HCT116 (cell line): Measurements from ENCODE around the gene EFCAB12. TPM values are rescaled to one million over a fixed set of nuclear protein-coding genes. Genes with fewer than 3 reads are reported as not detected.

ENCODE experiments used
- ATAC-seq: fragments of 200-7000 bp; cut with Tn5 transposase; 2 replicates; pipeline ENCODE4 v1.9.1; 2020; ENCODE audit warnings: mild to moderate bottlenecking, moderate library complexity
- BruUV-seq: library from RNA; stranded (reverse); fragments of 400-500 nt; replicated peaks from 2 replicates; lab custom pipeline; 2021; lab: Mats Ljungman, UMichigan
- CTCF ChIA-PET: fragments of 300-600 bp; sonication (Branson Sonifier 250); formaldehyde crosslinking; loops from one replicate; lab custom pipeline; 2021; ENCODE audit warnings: antibody characterized with exemption; lab: Charles Lee
- POLR2A ChIA-PET: fragments of 300-600, 350-600 bp; sonication (Branson Sonifier 250); formaldehyde crosslinking; loops from one replicate; lab custom pipeline; 2021; ENCODE audit warnings: antibody characterized with exemption; lab: Charles Lee
- RAD21 ChIA-PET, 2 experiments: fragments of 300-600 bp; sonication (Branson Sonifier 250); formaldehyde crosslinking; loops; one replicate each; lab custom pipeline; 2023; ENCODE audit warnings: low total read pairs in 2 of 2; ENCODE audit not compliant: uncharacterized antibody in 2 of 2, unreplicated experiment in 2 of 2, low non-redundant PET in 1 of 2; lab: Charles Lee
- DNase-seq: peaks from one replicate; pipeline ENCODE4 v3.0.0-alpha.2; 2010; ENCODE audit warnings: low read depth, low spot score
- H2AFZ ChIP-seq: fragments of 200-600 bp; shearing (Covaris generic), sonication (generic); 2 replicates; pipeline ENCODE4 v1.6.1; 2017; ENCODE audit warnings: low read depth, mixed run types, mixed read lengths, antibody characterized with exemption, low read length; ENCODE audit not compliant: poor library complexity, severe bottlenecking
- H3K27ac ChIP-seq: 2 replicates; pipeline ENCODE4 v1.5.1; 2012; ENCODE audit warnings: low read depth, low read length
- H3K27me3 ChIP-seq: fragments of 200-600 bp; sonication (generic); 2 replicates; pipeline ENCODE4 v1.6.1; 2016; ENCODE audit warnings: mixed run types, low read length, mixed read lengths; ENCODE audit not compliant: insufficient read depth
- H3K36me3 ChIP-seq, 2 experiments: fragments of 200-500 bp in 1 of 2; fragments of 200-600 bp in 1 of 2; sonication (Bioruptor generic) in 1 of 2; sonication (generic) in 1 of 2; 2 replicates each; pipeline versions ENCODE4 v1.5.1 to v1.6.1; 2014 to 2016; ENCODE audit warnings: low read length in 2 of 2, inconsistent platforms in 1 of 2, mixed read lengths in 1 of 2, mixed run types in 1 of 2; ENCODE audit not compliant: insufficient read depth in 2 of 2, control insufficient read depth in 1 of 2
- H3K4me1 ChIP-seq, 2 experiments: fragments of 200-600 bp in 1 of 2; sonication (generic) in 1 of 2; 2 replicates each; pipeline versions ENCODE4 v1.5.1 to v1.6.1; 2012 to 2017; ENCODE audit warnings: low read length in 2 of 2, inconsistent platforms in 1 of 2, mild to moderate bottlenecking in 1 of 2, mixed read lengths in 1 of 2, mixed run types in 1 of 2, moderate library complexity in 1 of 2; ENCODE audit not compliant: insufficient read depth in 2 of 2, control insufficient read depth in 1 of 2
- H3K4me2 ChIP-seq: fragments of 200-600 bp; sonication (generic); 2 replicates; pipeline ENCODE4 v1.6.1; 2017; ENCODE audit warnings: mixed run types, low read length, mixed read lengths
- H3K4me3 ChIP-seq, 2 experiments: fragments of 200-600 bp in 1 of 2; sonication (generic) in 1 of 2; replicated peaks in 1 of 2; 2 replicates each; pipeline ENCODE4 v1.5.1; 2011 to 2016; ENCODE audit warnings: low read length in 2 of 2, control low read depth in 1 of 2, low read depth in 1 of 2, mild to moderate bottlenecking in 1 of 2, mixed read lengths in 1 of 2, mixed run types in 1 of 2
- H3K79me2 ChIP-seq: fragments of 200-600 bp; sonication (generic); 2 replicates; pipeline ENCODE4 v1.6.1; 2017; ENCODE audit warnings: mild to moderate bottlenecking, mixed run types, low read length, moderate library complexity, mixed read lengths; ENCODE audit not compliant: insufficient read depth
- H3K9ac ChIP-seq: fragments of 200-600 bp; sonication (generic); 2 replicates; pipeline ENCODE4 v1.6.1; 2016; ENCODE audit warnings: low read length, mixed read lengths
- H3K9me2 ChIP-seq: fragments of 200-600 bp; sonication (generic), shearing (Covaris generic); 2 replicates; pipeline ENCODE4 v1.6.1; 2017; ENCODE audit warnings: mixed run types, mild to moderate bottlenecking, moderate library complexity; ENCODE audit not compliant: insufficient read depth
- H3K9me3 ChIP-seq, 2 experiments: fragments of 200-500 bp in 1 of 2; fragments of 200-600 bp in 1 of 2; sonication (Bioruptor generic) in 1 of 2; sonication (generic) in 1 of 2; 2 replicates each; pipeline ENCODE4 v1.6.1; 2014 to 2017; ENCODE audit warnings: low read length in 2 of 2, mixed read lengths in 2 of 2, inconsistent platforms in 1 of 2, low read depth in 1 of 2, mild to moderate bottlenecking in 1 of 2, mixed run types in 1 of 2, moderate library complexity in 1 of 2; ENCODE audit not compliant: control insufficient read depth in 1 of 2, insufficient read depth in 1 of 2
- H4K20me1 ChIP-seq: fragments of 200-600 bp; sonication (generic), shearing (Covaris generic); 2 replicates; pipeline ENCODE4 v1.6.1; 2017; ENCODE audit warnings: mixed run types, mild to moderate bottlenecking, moderate library complexity; ENCODE audit not compliant: insufficient read depth
- CEBPB ChIP-seq: IDR thresholded peaks from 2 replicates; pipeline ENCODE4 v1.6.1; 2012; ENCODE audit warnings: low read depth
- CTCF ChIP-seq, 3 experiments: fragments of 200-600 bp in 1 of 3; sonication (generic) in 1 of 3; IDR thresholded peaks in 2 of 3; conservative IDR thresholded peaks in 1 of 3; 2 replicates each; pipeline ENCODE4 v1.5.1; 2012 to 2017; ENCODE audit warnings: low read depth in 2 of 3, low read length in 2 of 3, antibody characterized with exemption in 1 of 3, borderline replicate concordance in 1 of 3, control low read depth in 1 of 3, mild to moderate bottlenecking in 1 of 3, mixed read lengths in 1 of 3, mixed run types in 1 of 3, moderate library complexity in 1 of 3; ENCODE audit not compliant: insufficient read depth in 1 of 3
- EZH2 ChIP-seq: fragments of 200-600 bp; sonication (generic); IDR thresholded peaks from 2 replicates; pipeline ENCODE4 v1.6.1; 2017; ENCODE audit warnings: antibody characterized with exemption, mixed run types
- EZH2phosphoT487 ChIP-seq: fragments of 200-600 bp; IDR thresholded peaks from 2 replicates; pipeline ENCODE4 v1.6.1; 2018; ENCODE audit warnings: antibody characterized with exemption, borderline replicate concordance
- FOSL1 ChIP-seq: IDR thresholded peaks from 2 replicates; pipeline ENCODE4 v1.6.1; 2012; ENCODE audit warnings: low read depth
- JUND ChIP-seq: IDR thresholded peaks from 2 replicates; pipeline ENCODE4 v1.6.1; 2012
- POLR2A ChIP-seq: IDR thresholded peaks from 2 replicates; pipeline ENCODE4 v1.7.0; 2011; ENCODE audit warnings: borderline replicate concordance; ENCODE audit not compliant: insufficient read depth, insufficient read length; ENCODE audit errors: extremely low read depth
- SP1 ChIP-seq: IDR thresholded peaks from 2 replicates; pipeline ENCODE4 v1.6.1; 2012; ENCODE audit warnings: low read depth
- YY1 ChIP-seq: IDR thresholded peaks from 2 replicates; pipeline ENCODE4 v1.6.1; 2011; ENCODE audit warnings: low read length, low read depth, moderate library complexity, mild to moderate bottlenecking; ENCODE audit not compliant: insufficient replicate concordance; ENCODE audit errors: extremely low read depth
- intact Hi-C: fragments of 100-400 bp; cut with micrococcal nuclease; formaldehyde crosslinking; loops from 2 replicates; pipeline ENCODE4 v1.10.0; 2022
- total RNA-seq: library from RNA; stranded (reverse); gene quantifications from one replicate; pipeline ENCODE4 v1.2.1, GENCODE V29; 2021; ENCODE audit not compliant: unreplicated experiment
- TF ChIP-seq, protein P1 (sequence below): IDR thresholded peaks from 2 replicates; pipeline ENCODE4 v1.6.1; 2012

EFCAB12 gene
- total RNA-seq, 1 experiment from 2014 or later, result 0.42 TPM

- H3K4me1 ChIP-seq, result peaks cover 0 to 5% of the 10 kb centered on the region in 2 experiments; a peak in 1 of 4 replicates
- no TSS peak for BruUV-seq
- RAD21 ChIA-PET, result no interaction called here
Measured at GRCh38 chr3:129412542-129413198, 15.8 kb downstream of the EFCAB12 start.

More at GRCh38 chr3:129412542-129413198, 15.8 kb downstream of the EFCAB12 start:
- TF ChIP-seq, protein P1, sequence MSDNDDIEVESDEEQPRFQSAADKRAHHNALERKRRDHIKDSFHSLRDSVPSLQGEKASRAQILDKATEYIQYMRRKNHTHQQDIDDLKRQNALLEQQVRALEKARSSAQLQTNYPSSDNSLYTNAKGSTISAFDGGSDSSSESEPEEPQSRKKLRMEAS, result no peak
- TF ChIP-seq CTCF (IDR thresholded peaks at IDR 0.05 in 2 of 3, conservative IDR thresholded peaks at IDR 0.05 in 1 of 3; ENCODE audit: borderline replicate concordance in 1 of 3, insufficient read depth in 1 of 3, low read depth in 2 of 3, low read length in 2 of 3), result no peak
- no peak for TF ChIP-seq SP1
- no peak for TF ChIP-seq YY1
- no peak for TF ChIP-seq EZH2phosphoT487
- TF ChIP-seq POLR2A, result no peak
- TF ChIP-seq CEBPB, result no peak
- no peak for TF ChIP-seq JUND
- TF ChIP-seq FOSL1, result no peak
- TF ChIP-seq EZH2, result no peak
- Histone ChIP-seq H3K4me3 (no peak overlapping the region), H3K27ac (no peak overlapping the region), H2AFZ (no peak overlapping the region), H3K9ac (no peak overlapping the region), H3K27me3 (peaks cover 3% of the 10 kb centered on the region; the same call in 1 of the 2 replicates), H4K20me1 (no peaks in the 10 kb centered on the region), H3K79me2 (no peaks in the 10 kb centered on the region), H3K36me3 (no peaks in the 10 kb centered on the region), H3K4me2 (no peak overlapping the region), H3K9me3 (no peaks in the 10 kb centered on the region), H3K9me2 (no peaks in the 10 kb centered on the region)
- POLR2A ChIA-PET, result no interaction called here
- DNase-seq (no peak), ATAC-seq (no peak)
- CTCF ChIA-PET, result no interaction called here
- intact Hi-C loops, result no loop called here
